Upper lobe of right lung (tissue), 1 donor: Measurements from ENCODE around the gene DEFB113. TPM values are rescaled to one million over a fixed set of nuclear protein-coding genes. Genes with fewer than 3 reads are reported as not detected.

Experiments
- ATAC-seq: fragments of 200-7000 bp; cut with Tn5 transposase; one replicate; pipeline ENCODE4 v1.9.1; 2020; ENCODE audit warnings: mild to moderate bottlenecking, moderate library complexity
- DNase-seq: peaks from one replicate; pipeline ENCODE4 v3.0.0-alpha.2; 2020
- H3K27ac ChIP-seq: fragments of 200-600 bp; one replicate; pipeline ENCODE4 v1.8.0; 2022
- H3K27me3 ChIP-seq: fragments of 200-600 bp; one replicate; pipeline ENCODE4 v1.8.0; 2022; ENCODE audit warnings: mild to moderate bottlenecking
- H3K36me3 ChIP-seq: fragments of 200-600 bp; one replicate; pipeline ENCODE4 v1.8.0; 2022
- H3K4me1 ChIP-seq: fragments of 200-600 bp; one replicate; pipeline ENCODE4 v1.8.0; 2022
- H3K4me3 ChIP-seq: fragments of 200-600 bp; one replicate; pipeline ENCODE4 v1.8.0; 2022; ENCODE audit warnings: mild to moderate bottlenecking
- H3K9me3 ChIP-seq: fragments of 200-600 bp; one replicate; pipeline ENCODE4 v1.8.0; 2022
- intact Hi-C: fragments of 100-400 bp; cut with DNase I; formaldehyde crosslinking; loops from one replicate; pipeline ENCODE4 v1.11.0; 2022
- total RNA-seq: library from RNA; stranded (reverse); fragmentation: NEBNext Ultra II Directional; extraction: Animal tissue kit (Norgen Biotek cat#: 25700); gene quantifications from one replicate; pipeline ENCODE4 v1.2.1, GENCODE V29; 2021
- TF ChIP-seq, protein P1 (sequence below): fragments of 200-600 bp; IDR thresholded peaks from one replicate; pipeline ENCODE4 v1.8.0; 2022; ENCODE audit warnings: antibody characterized with exemption
- donor health status: DM: no; HTN: yes; CAD: no; lungs with severe emphysema.

DEFB113 gene
- total RNA-seq, 1 donor from 2014 or later = not detected

DNA sequence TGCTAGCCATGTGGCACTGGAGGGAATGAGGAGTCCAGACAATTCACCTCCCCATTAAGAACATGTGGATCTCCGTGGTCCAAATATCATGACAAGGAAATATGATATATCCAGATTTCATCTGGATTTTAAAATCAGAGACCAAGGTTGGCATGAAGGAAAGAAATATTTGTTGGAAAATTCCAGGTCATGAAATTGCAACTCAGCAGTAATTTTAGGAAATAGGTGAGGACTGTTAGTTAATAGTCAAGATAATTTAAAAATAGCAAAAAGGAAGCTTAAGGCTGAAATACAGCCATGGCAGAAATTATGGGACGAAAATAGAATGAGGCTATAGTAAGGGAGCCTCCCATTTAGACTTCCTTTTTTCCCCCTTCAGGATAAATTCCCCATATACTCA is 32.4 kb downstream of the DEFB113 start:
- no peak overlapping the region for H3K4me3 ChIP-seq
- TF ChIP-seq, protein P1, sequence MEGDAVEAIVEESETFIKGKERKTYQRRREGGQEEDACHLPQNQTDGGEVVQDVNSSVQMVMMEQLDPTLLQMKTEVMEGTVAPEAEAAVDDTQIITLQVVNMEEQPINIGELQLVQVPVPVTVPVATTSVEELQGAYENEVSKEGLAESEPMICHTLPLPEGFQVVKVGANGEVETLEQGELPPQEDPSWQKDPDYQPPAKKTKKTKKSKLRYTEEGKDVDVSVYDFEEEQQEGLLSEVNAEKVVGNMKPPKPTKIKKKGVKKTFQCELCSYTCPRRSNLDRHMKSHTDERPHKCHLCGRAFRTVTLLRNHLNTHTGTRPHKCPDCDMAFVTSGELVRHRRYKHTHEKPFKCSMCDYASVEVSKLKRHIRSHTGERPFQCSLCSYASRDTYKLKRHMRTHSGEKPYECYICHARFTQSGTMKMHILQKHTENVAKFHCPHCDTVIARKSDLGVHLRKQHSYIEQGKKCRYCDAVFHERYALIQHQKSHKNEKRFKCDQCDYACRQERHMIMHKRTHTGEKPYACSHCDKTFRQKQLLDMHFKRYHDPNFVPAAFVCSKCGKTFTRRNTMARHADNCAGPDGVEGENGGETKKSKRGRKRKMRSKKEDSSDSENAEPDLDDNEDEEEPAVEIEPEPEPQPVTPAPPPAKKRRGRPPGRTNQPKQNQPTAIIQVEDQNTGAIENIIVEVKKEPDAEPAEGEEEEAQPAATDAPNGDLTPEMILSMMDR = no peak
- DNase-seq (no peak), ATAC-seq (no peak)
- H3K9me3 ChIP-seq = no peaks in the 10 kb centered on the region
- H3K27me3 ChIP-seq = no peaks in the 10 kb centered on the region
- H3K4me1 ChIP-seq = no peaks in the 10 kb centered on the region
- intact Hi-C loops = no loop called here
- no peaks in the 10 kb centered on the region for H3K36me3 ChIP-seq
- H3K27ac ChIP-seq = no peak overlapping the region

DNA sequence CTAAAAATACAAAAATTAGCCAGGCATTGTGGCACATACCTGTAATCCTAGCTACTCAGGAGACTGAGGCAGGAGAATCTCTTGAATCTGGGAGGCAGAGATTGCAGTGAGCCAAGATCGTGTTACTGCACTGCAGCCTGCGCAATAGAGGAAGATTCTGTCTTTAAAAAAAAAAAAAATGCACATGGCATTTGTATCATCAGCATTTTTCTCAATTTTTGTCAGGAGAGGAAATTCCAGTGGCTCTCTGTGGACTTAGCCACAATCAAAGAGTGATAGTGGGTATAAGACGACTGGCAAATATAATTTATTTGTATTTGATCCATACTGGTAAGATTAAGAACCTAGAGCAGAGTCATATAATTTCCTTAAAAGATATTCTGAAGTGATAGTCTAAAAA is 34.0 kb downstream of the DEFB113 start:
- no peak overlapping the region for H3K4me3 ChIP-seq
- intact Hi-C loops = no loop called here
- DNase-seq (no peak), ATAC-seq (no peak)
- no peaks in the 10 kb centered on the region for H3K27me3 ChIP-seq
- TF ChIP-seq, protein P1 = no peak
- H3K36me3 ChIP-seq = no peaks in the 10 kb centered on the region
- H3K9me3 ChIP-seq = no peaks in the 10 kb centered on the region
- no peak overlapping the region for H3K27ac ChIP-seq
- H3K4me1 ChIP-seq = no peaks in the 10 kb centered on the region

DNA sequence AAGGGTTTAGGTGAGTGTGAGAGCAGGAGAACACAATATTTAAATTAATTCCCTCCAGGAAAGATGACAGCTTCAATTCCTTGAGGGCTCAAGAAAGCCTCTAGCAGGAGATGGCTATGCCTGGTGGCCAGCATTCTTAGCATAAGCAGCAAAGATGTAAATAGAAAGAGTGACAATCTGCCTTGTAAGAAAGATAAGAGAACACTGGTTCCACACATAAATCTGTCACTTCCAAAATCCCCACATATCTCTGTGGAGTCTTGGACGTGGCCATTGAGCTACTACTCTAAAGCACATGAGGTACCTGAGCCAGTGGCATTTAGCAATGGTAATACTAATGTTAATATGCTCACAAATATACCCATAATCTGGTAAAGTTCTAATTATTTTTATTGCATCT is 34.7 kb downstream of the DEFB113 start:
- intact Hi-C loops = no loop called here
- H3K36me3 ChIP-seq = no peaks in the 10 kb centered on the region
- no peaks in the 10 kb centered on the region for H3K4me1 ChIP-seq
- no peak for ATAC-seq
- no peaks in the 10 kb centered on the region for H3K27me3 ChIP-seq
- DNase-seq = no peak
- H3K4me3 ChIP-seq = no peak overlapping the region
- no peaks in the 10 kb centered on the region for H3K9me3 ChIP-seq
- no peak overlapping the region for H3K27ac ChIP-seq
- TF ChIP-seq, protein P1 = no peak

DNA sequence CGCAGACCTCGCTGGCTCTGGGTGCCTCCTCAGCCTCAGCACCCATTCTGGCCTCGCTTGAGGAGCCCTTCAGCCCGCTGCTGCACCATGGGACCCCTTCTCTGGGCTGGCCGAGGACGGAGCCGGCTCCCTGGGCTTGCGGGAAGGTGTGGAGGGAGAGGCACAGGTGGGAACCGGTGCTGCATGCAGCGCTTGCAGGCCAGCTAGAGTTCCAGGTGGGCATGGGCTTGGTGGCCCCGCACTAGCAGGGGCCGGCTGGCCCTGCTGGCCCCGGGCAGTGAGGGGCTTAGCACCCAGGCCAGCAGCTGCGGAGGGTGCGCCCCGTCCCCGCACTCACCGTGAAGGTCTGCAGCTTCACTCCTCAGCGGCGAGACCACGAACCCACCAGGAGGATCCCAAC is 35.9 kb downstream of the DEFB113 start:
- no peak overlapping the region for H3K27ac ChIP-seq
- no peaks in the 10 kb centered on the region for H3K4me1 ChIP-seq
- no peaks in the 10 kb centered on the region for H3K36me3 ChIP-seq
- no peaks in the 10 kb centered on the region for H3K9me3 ChIP-seq
- H3K4me3 ChIP-seq = no peak overlapping the region
- DNase-seq (no peak), ATAC-seq (no peak)
- TF ChIP-seq, protein P1 = no peak
- no peaks in the 10 kb centered on the region for H3K27me3 ChIP-seq
- intact Hi-C loops = no loop called here

DNA sequence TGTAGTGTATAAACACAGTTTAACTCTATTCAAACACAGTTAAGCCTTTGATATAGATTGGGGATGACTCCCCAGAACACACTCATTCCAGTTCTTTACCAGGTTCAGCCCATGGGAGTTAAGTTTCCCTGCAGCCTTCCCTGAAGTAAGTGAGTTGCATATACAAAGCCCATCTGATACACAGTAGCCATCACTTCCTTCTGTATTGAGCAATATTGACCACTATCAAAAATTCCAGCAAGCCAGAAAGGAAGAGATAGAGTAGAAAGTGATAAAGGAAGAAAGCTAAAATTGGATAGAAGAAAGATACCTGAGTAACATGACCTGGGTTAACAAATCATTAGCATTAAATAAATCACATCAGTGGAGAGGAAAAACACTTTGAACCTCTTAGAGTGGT is 40.1 kb downstream of the DEFB113 start:
- Histone ChIP-seq H3K4me1 (no peaks in the 10 kb centered on the region), H3K27ac (no peak overlapping the region), H3K4me3 (no peak overlapping the region), H3K27me3 (no peaks in the 10 kb centered on the region), H3K36me3 (no peaks in the 10 kb centered on the region), H3K9me3 (no peaks in the 10 kb centered on the region)
- intact Hi-C loops = no loop called here
- no peak for DNase-seq
- no peak for ATAC-seq
- TF ChIP-seq, protein P1 = no peak

DNA sequence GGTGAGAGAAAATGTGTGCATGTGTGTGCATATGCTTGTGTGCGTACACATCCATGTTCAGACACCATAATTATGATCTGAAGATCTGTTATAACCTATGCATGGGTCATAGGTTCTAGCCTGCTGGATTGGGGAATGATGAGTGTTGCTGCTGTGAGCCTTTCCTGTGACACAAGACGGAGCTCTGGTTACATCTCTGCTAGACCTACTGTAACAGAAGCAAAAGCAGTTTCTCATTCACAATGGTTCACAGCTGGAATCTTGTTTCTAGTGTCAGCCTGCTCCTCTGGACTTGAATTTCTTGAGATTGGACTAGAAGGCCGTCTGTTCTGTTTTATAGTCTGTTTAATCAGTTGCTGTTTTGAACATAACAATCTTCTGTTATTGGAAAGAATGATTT is 45.6 kb downstream of the DEFB113 start:
- intact Hi-C loops = no loop called here
- Histone ChIP-seq H3K27me3 (no peaks in the 10 kb centered on the region), H3K9me3 (no peaks in the 10 kb centered on the region), H3K4me1 (no peaks in the 10 kb centered on the region), H3K4me3 (no peak overlapping the region), H3K36me3 (no peaks in the 10 kb centered on the region), H3K27ac (no peak overlapping the region)
- TF ChIP-seq, protein P1 = no peak
- DNase-seq (no peak), ATAC-seq (no peak)
